ENCODE results near the gene KNDC1. TPM values are rescaled to one million over a fixed set of nuclear protein-coding genes. Genes with fewer than 3 reads are reported as not detected.

KNDC1 gene
- total and polyA plus RNA-seq, 10 donors: 0.05 to 3.5 (median 1.0) TPM

DNA sequence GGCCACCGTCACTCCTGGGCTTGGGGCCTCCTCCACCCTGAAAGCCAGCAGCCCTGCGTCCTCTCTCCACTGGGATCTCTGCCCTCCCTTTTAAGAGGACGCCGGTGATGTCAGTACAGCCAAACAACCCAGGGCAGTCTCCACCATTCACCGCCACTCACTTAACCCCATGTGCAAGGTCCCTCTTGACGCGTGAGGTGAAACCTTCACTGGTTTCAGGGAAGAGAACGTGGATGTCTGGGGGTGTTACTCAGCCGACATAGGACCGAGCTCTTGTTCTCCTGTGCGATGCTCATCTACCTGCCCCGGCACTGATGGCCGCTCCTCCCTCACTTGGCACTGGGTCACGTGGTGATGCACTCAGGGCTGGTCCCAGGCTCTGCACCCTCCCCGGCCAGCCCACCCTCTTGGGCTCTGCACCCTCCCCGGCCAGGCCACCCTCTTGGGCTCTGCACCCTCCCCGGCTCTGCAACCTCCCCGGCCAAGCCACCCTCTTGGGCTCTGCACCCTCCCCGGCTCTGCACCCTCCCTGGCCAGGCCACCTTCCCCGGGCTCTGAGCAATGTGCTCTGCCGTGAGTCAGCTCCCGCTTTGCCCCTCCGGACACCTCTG lies 36.2 kb upstream of the KNDC1 start:
- H3K27me3 ChIP-seq (replicated peaks in 1 of 7): peaks cover 0 to 54% (median 24%) of the 10 kb centered on the region in 7 donors
- H3K4me1 ChIP-seq: peaks cover 0 to 8% (median 0%) of the 10 kb centered on the region in 6 donors
- H3K9me3 ChIP-seq: peaks cover 0 to 25% (median 17%) of the 10 kb centered on the region in 8 donors
- no peak overlapping the region for H3K4me3 ChIP-seq
- peak; percentile 69 for DNase-seq
- no peaks in the 10 kb centered on the region for H3K36me3 ChIP-seq
- H3K27ac ChIP-seq: no peak overlapping the region
- WGBS, 5 donors: 79 to 94% (median 85%) methylated on average over 22 to 23 of the region's 23 CpGs
- TF ChIP-seq POLR2A (IDR thresholded peaks at IDR 0.05) (no peak), POLR2AphosphoS5 (IDR thresholded peaks at IDR 0.05) (no peak)
- TF ChIP-seq, protein P1, sequence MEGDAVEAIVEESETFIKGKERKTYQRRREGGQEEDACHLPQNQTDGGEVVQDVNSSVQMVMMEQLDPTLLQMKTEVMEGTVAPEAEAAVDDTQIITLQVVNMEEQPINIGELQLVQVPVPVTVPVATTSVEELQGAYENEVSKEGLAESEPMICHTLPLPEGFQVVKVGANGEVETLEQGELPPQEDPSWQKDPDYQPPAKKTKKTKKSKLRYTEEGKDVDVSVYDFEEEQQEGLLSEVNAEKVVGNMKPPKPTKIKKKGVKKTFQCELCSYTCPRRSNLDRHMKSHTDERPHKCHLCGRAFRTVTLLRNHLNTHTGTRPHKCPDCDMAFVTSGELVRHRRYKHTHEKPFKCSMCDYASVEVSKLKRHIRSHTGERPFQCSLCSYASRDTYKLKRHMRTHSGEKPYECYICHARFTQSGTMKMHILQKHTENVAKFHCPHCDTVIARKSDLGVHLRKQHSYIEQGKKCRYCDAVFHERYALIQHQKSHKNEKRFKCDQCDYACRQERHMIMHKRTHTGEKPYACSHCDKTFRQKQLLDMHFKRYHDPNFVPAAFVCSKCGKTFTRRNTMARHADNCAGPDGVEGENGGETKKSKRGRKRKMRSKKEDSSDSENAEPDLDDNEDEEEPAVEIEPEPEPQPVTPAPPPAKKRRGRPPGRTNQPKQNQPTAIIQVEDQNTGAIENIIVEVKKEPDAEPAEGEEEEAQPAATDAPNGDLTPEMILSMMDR (IDR thresholded peaks at IDR 0.05 in 8 of 11, conservative IDR thresholded peaks at IDR 0.05 in 3 of 11): no peak
- intact Hi-C loops (cut with DNase I; ENCODE audit: low total_unique reads): loop anchor here (10.0 kb wide), 1 partner anchor 189 kb away; no protein-coding TSS in a partner anchor

DNA sequence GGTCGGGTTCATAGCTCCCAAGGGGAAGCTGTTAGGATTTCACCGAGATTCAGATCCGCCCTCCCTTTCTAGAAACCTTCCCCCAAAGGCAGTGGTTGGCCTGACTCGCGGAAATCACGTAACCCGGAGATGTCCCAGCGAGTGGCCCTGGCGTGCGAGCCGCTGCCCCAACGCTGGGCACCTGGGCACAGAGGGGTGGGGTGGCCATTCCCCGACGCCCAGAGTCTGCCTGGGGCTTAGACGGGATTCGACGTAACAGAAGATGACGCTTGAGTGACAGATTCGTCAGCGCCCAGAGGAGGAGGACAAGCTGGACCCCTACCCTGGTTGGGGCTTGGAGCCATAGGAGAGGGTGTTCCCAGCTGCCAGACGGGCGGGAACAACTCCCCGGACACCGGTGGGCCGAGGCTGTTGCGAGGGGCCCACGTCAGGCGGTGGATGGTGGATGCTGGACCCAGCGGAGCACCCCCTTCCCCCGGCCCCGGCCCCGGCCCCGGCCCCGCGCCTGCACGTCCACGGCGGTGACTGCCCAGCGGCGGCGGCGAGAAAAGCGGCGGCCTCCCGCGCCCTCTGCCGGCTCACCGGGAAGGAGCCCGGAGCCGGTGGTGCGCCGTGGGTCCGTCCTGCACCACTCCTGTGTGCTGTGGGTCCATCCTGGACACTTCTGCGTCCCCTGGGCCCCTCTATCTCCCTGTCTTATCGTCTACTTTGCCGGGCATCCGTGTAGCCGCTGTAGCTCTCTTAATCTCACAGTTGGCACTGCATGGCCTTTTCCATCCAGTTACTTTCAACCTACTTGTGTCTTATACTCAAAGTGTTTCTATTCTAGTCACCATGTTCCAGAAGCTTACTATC lies 35.4 kb upstream of the KNDC1 start:
- 32 to 71% (median 46%) methylated on average over 28 to 58 of the region's 58 CpGs for WGBS, 5 donors
- DNase-seq: peak; percentile 83

DNA sequence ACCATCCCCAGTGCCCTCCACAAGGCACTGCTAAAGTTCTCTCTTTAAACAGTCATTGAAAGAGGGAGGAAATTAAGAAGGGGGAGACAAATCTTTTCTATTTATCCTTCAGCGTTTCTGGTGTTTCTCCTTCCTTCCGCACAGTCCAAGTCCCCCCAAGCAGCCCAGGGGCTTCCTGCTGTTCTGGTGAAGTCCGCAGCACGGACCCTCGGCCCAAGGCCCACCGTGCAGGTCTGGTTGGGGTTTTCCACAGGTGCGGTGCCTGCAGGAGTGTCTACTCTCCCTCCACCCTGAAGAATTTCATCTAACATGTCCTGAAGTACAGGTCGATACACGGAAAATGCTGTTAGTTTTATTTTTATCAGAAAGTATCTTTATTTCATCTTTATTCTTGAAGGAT lies 34.1 kb upstream of the KNDC1 start:
- Histone ChIP-seq H3K27ac (no peak overlapping the region), H3K27me3 (replicated peaks in 1 of 7) (peaks cover 0 to 54% (median 24%) of the 10 kb centered on the region in 7 donors), H3K36me3 (no peaks in the 10 kb centered on the region), H3K9me3 (peaks cover 0 to 12% (median 4%) of the 10 kb centered on the region in 8 donors), H3K4me1 (peaks cover 0 to 8% (median 0%) of the 10 kb centered on the region in 6 donors), H3K4me3 (no peak overlapping the region)
- 87 to 93% (median 92%) methylated on average over 9 of the region's 9 CpGs for WGBS, 5 donors
- no peak for DNase-seq
- intact Hi-C loops (cut with DNase I; ENCODE audit: low total_unique reads): loop anchor here (10.0 kb wide), 1 partner anchor 191 kb away; no protein-coding TSS in a partner anchor
- TF ChIP-seq, protein P1 (IDR thresholded peaks at IDR 0.05 in 8 of 11, conservative IDR thresholded peaks at IDR 0.05 in 3 of 11): no peak
- TF ChIP-seq POLR2AphosphoS5 (IDR thresholded peaks at IDR 0.05) (no peak), POLR2A (IDR thresholded peaks at IDR 0.05) (no peak)

More for the DNA sequence above, 35.4 kb upstream of the KNDC1 start:
- Histone ChIP-seq H3K36me3 (no peaks in the 10 kb centered on the region), H3K4me3 (no peak overlapping the region), H3K4me1 (peaks cover 0 to 8% (median 0%) of the 10 kb centered on the region in 6 donors), H3K27ac (no peak overlapping the region), H3K9me3 (peaks cover 0 to 20% (median 9%) of the 10 kb centered on the region in 8 donors), H3K27me3 (replicated peaks in 1 of 7) (peaks cover 0 to 54% (median 24%) of the 10 kb centered on the region in 7 donors)
- intact Hi-C loops (cut with DNase I; ENCODE audit: low total_unique reads): loop anchor here (10.0 kb wide), 1 partner anchor 190 kb away; no protein-coding TSS in a partner anchor
- TF ChIP-seq, protein P1 (IDR thresholded peaks at IDR 0.05 in 8 of 11, conservative IDR thresholded peaks at IDR 0.05 in 3 of 11): peak in 9 of 11 experiments; percentile 31 to 73 (median 59)
- TF ChIP-seq POLR2AphosphoS5 (IDR thresholded peaks at IDR 0.05) (no peak), POLR2A (IDR thresholded peaks at IDR 0.05) (no peak)
